Metanephros (tissue), 2 donors: ENCODE data around the gene TTLL11. TPM values are rescaled to one million over a fixed set of nuclear protein-coding genes. Genes with fewer than 3 reads are reported as not detected.

Source experiments
- small RNA-seq: library from RNA; depleted of rRNA; stranded (forward); fragments of <200 nt; gene quantifications from one replicate; pipeline ENCODE3, GENCODE V24; 2014; ENCODE audit warnings: low replicate concordance
- total RNA-seq: library from RNA; depleted of rRNA; stranded (reverse); fragments of >200 nt; gene quantifications from one replicate; pipeline ENCODE4 v1.2.3, GENCODE V29; 2014

TTLL11 gene
- total RNA-seq, result 9.1 TPM

GRCh38 chr9:122092611-122093506 is at the start of gene TTLL11:
TTLL11 (minus strand) TSS chr9:122093308; CDS start chr9:122093148, 160 bp downstream.

Small RNAs within 50 kb of the gene (small RNA-seq; reads per million reads assigned to genes)
- gene MIR4478, result not detected

Other genes with a start within 250 kb of the TTLL11 start
- gene NDUFA8, start 66.5 kb upstream of the TTLL11 start, total RNA-seq, result 40.6 TPM
- 1.6 TPM for gene MORN5, start 66.6 kb upstream of the TTLL11 start, total RNA-seq
- gene LHX6, start 135.6 kb upstream of the TTLL11 start, total RNA-seq, result 3.0 TPM
- 12.9 TPM for gene RBM18, start 171.5 kb upstream of the TTLL11 start, total RNA-seq
- gene MRRF, start 171.6 kb upstream of the TTLL11 start, total RNA-seq, result 34.4 TPM